IPS DF 4.7 (cell line): ENCODE data around the gene XYLT1.
A peak's percentile ranks its signal among the peaks of the same experiment; 100 is the strongest.
"Not testable (repeated sequence)": the region's sequence is repeated elsewhere in the genome, so short reads cannot be mapped to it uniquely, and the experiment has no call there.

Experiments used
- DNase-seq: peaks from one replicate; pipeline ENCODE4 v3.0.0-alpha.2; 2013; ENCODE audit warnings: low spot score; ENCODE audit errors: extremely low read depth

The XYLT1 gene

GRCh38 chr16:17339764-17340541 lies 130.8 kb downstream of the XYLT1 start:
- no peak for DNase-seq

- no peak for DNase-seq
Measured at GRCh38 chr16:17338244-17338643, 132.5 kb downstream of the XYLT1 start.

DNA sequence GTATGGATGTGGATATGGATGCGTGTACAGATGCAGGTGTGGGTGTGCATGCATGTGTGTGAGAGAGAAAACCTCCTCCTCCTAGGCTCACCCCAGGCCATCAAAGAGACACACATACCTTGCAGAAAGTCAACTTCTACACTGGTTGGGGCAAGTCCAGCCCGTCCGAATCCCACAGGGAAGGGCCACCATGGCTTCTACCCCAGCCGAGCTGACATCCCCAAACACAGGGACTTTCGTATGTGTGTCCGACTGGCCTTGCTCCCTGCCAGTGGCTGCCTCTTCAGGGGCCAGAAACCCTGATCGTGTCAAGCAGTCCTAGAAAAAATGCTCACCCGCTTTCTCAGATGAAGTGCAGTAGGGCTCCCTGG lies 134.2 kb downstream of the XYLT1 start:
- no peak for DNase-seq

- no peak for DNase-seq
Measured at GRCh38 chr16:17335826-17336529, 134.8 kb downstream of the XYLT1 start.

DNA sequence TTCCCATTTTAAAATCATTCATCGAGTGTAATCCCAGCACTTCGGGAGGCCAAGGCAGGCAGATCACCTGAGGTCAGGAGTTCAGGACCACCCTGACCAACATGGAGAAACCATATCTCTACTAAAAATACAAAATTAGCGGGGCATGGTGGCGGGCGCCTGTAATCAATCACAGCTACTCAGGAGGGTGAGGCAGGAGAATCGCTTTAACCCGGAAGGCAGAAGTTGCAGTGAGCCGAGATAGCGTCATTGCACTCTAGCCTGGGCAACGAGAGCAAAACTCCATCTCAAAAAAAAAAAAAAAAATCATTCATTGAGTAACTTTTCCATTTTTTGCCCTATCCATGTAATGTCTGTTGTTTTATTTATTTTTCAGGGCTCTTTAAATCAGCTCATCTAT lies 135.4 kb downstream of the XYLT1 start:
- not testable (repeated sequence) for DNase-seq

- no peak for DNase-seq
Measured at GRCh38 chr16:17334096-17334495, 136.7 kb downstream of the XYLT1 start.

DNA sequence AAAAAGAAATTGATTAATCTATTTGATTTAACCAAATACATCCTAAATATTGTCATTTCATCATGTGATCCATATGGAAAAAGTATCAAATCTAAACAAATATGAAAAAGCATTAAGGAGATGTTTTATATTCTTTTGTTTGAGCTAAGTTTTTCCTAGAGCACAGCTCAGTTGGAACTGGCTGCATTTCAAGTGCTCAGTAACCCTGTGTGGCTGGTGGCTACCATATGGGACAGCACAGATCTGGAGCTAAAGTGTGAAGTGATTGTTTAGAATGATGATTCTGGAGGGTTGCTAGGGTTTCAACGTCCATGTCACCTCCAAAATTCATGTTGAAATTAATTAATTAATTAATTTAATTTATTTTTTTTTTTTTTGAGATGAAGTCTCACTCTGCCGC lies 137.5 kb downstream of the XYLT1 start:
- DNase-seq = no peak

GRCh38 chr16:17331991-17332390 lies 138.8 kb downstream of the XYLT1 start:
- DNase-seq = no peak

DNA sequence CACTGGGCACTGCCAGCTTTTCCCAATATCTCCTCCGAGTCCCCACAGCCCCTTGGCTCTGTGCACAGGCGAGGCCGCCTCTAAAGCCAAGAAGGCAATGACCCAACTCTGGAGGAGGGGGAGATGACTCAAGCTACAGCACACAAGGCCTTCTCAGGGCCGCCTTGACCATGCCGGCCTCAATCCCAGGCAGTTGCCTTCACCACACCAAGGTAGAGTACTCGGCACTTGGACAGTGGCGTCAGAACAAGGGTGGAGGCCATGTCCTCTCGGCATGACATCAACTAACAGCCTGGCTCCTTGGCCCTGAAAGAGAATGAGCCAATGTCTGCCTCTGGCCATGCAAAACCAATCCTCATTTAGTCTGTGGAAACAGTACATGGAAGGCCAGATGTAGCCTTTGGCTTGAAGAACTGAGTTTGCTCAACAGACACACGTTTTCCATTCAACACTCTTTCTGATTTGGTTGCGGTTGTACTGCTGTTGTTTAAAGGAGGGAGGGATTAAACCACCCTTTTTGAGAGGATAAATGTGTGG lies 139.6 kb downstream of the XYLT1 start:
- DNase-seq = no peak

DNA sequence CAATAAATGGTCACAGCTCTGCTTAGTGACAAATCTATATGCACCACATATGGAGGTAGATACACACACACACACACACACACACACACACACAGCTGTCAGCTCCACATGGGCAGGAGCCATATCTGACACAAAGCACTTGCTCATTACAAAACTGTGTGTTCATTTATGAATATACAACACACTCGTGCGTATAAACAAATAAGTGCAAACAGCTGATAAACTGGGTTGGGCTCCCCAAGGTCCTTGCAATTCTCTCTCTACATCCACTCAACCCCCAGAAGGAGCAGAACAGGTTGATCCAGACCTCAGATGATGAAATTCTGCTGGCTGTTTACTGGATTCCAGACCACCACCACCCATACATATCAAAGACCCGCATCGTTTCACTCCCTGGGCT lies 140.7 kb downstream of the XYLT1 start:
- DNase-seq = no peak

DNA sequence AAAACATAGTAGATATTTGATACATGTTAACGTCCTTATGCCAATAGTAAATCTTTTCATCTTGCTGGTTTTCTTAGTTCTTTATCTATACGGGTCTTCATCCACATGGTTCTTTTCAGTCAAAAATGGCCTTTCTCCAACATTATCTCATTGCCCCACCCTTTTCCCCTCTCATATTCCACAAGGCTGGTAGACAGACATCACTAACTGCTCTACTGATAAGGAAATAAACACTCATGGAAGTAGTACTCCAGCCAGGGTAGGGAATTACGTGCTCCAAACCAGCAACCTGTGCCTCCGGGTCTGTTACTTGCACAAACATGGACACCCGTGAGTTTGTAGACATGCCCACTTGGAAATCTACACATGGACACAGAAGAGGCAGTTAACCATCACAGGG lies 141.4 kb downstream of the XYLT1 start:
- DNase-seq = no peak

DNA sequence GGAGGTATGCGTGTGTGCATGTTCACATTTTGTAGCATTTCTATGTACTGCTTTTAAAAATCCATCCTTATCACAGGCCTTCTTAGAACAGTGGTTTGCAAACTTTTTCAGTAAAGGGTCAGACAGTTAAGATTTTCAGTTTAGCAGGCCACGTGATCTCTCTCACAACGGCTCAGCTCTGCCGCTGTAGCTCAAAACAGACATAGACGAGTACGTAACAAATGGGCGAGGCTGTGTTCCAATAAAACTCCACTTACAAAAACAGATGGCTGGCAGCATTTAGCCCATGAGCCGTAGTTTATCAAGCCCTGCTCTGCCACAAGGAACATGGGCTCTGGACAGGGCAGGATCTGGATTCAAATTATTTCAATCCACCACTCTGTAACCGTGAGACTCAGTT lies 141.8 kb downstream of the XYLT1 start:
- no peak for DNase-seq

- no peak for DNase-seq
Measured at GRCh38 chr16:17327664-17328335, 143.0 kb downstream of the XYLT1 start.

DNA sequence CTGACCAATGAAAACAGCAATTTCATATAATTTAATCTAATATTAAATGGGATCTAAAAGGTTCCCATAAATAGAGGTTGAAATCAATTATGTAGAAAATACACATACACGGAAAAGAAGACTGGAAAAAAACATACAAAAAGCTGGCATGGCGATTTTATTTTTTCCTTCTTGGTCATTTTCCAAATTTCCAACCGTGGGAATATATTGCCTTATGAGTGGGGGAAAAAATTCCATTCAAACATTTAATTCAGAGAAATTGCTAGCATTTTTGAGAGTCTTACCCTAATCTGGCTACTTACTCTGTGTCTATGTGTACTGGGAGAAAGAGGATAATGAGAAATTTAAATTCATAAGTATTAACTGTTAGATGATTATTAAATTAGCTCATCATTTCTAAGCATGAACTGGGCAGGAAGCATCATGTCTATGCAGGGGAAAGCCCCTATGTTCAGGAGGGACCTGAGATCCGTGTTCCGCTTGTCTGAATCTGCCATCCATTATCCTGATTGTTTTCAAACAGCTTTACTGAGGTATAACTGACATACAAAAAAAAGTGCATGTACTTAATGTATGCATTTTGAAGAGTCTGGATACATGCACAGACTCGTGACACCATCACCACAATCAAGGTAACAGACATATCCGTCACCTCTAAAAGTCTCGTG lies 145.2 kb downstream of the XYLT1 start:
- DNase-seq = no peak

DNA sequence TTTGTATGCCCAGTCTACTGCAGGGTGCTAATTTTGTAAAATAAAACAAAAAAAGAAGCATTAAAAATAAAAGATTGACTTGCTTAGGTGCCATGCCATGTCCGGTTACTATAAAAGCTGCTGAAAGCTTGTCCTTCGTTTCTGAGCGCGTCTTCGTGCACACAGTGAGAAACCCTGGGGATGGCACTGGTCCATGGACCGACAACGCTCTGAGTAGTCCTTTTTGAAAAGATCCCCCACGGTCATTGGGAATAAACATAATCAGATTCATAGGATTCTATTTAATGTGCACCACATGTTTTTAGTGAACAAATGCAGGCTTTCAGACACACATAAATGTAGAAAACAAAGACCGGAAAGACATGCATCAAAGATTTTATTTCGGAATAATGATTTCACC lies 146.3 kb downstream of the XYLT1 start:
- no peak for DNase-seq

DNA sequence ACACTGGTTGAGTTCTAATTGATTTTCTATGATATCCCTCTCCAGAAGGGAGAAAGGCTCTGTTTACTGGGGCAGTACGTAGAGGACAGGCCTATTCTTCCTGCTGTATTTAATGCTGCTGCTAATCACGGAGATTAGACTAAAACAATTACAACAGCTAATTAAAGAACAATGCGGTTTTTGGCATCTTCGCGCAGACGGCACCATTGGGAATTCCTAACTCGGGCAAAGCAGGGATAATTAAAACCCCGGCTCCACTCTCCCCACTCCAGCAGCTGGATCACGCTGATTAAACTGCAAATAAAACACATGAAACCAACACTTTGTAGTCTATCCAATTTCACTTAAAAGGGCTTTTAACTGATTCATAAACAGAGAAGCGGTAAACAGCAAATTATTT lies 147.6 kb downstream of the XYLT1 start:
- DNase-seq = no peak

DNA sequence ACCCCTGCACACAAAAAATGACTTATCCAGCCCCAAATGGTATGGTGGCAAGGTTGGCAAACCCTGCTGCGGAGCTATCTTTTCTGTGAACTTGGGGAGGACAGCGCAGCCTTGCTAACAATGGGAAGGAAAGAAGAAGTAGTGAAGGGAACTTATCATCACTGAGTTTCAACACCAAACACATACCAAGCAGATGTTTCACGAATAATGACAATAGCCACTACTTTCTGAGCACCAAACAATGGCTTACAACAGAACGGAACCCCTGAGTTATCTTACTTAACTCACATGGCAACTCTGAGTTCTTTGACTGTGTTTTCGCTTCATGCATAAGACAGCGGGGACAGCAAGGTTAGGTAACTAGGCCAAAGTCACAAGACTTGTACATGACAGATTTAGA lies 148.9 kb downstream of the XYLT1 start:
- DNase-seq = no peak

- no peak for DNase-seq
Measured at GRCh38 chr16:17320009-17320408, 150.8 kb downstream of the XYLT1 start.

GRCh38 chr16:17318238-17318637 lies 152.5 kb downstream of the XYLT1 start:
- peak; percentile 25 for DNase-seq

GRCh38 chr16:17316005-17316404 lies 154.8 kb downstream of the XYLT1 start:
- DNase-seq = no peak

GRCh38 chr16:17313793-17314547 lies 156.8 kb downstream of the XYLT1 start:
- DNase-seq = no peak
